ENCODE data around the gene RASIP1.

RASIP1 gene

DNA sequence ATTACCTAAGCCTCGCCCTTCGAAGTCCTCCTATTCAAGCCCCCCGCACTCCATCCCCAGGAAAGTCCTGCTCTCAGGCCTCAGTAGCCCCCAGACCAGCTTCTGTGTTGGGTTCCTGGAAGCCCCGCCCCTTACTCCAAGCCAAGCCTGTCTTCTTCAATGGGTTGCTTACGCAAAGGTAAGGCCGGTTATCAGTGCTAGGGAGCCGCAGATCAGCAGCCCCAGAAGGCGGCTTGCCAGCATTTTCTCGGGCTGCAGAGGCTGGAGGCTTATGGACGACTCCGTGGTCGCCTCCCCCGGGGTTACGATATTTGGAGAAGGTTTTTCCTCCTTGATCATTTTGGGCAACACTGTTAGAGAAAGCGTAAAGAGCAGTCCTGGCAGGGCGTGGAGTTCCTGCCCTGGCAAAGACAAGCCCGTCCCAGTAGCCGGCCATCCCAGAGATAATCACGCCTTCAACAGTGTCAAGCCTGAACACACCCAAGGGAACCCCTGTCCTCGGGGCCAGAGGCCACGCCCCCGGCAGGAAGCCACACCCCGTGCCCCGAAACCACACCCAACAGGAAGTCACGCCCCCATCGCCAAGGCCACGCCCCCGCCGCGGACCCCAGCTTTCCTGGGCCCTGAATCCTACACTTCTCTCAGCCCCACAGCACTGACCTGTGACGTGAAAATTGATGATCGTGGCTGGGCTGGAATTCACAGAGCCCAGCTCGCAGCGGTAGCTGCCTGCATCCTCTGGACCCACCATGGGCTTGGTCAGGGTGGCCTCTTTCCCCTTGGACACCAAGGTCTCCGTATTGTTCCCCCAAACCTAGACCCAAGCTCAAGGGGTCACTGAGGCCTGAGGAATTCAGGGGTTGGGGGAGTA is 954 bp upstream of the RASIP1 start:
- DNase-seq (ENCODE audit: low spot score), result peak; percentile 71
- in situ Hi-C loops (cut with MboI; ENCODE audit: low sequenced_read_pairs, unreplicated experiment), result no loop called here
- TF ChIP-seq, protein P1, sequence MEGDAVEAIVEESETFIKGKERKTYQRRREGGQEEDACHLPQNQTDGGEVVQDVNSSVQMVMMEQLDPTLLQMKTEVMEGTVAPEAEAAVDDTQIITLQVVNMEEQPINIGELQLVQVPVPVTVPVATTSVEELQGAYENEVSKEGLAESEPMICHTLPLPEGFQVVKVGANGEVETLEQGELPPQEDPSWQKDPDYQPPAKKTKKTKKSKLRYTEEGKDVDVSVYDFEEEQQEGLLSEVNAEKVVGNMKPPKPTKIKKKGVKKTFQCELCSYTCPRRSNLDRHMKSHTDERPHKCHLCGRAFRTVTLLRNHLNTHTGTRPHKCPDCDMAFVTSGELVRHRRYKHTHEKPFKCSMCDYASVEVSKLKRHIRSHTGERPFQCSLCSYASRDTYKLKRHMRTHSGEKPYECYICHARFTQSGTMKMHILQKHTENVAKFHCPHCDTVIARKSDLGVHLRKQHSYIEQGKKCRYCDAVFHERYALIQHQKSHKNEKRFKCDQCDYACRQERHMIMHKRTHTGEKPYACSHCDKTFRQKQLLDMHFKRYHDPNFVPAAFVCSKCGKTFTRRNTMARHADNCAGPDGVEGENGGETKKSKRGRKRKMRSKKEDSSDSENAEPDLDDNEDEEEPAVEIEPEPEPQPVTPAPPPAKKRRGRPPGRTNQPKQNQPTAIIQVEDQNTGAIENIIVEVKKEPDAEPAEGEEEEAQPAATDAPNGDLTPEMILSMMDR (IDR thresholded peaks at IDR 0.05; ENCODE audit: borderline replicate concordance, control extremely low read depth, extremely low read depth, insufficient read depth, missing control alignments), result no peak

DNA sequence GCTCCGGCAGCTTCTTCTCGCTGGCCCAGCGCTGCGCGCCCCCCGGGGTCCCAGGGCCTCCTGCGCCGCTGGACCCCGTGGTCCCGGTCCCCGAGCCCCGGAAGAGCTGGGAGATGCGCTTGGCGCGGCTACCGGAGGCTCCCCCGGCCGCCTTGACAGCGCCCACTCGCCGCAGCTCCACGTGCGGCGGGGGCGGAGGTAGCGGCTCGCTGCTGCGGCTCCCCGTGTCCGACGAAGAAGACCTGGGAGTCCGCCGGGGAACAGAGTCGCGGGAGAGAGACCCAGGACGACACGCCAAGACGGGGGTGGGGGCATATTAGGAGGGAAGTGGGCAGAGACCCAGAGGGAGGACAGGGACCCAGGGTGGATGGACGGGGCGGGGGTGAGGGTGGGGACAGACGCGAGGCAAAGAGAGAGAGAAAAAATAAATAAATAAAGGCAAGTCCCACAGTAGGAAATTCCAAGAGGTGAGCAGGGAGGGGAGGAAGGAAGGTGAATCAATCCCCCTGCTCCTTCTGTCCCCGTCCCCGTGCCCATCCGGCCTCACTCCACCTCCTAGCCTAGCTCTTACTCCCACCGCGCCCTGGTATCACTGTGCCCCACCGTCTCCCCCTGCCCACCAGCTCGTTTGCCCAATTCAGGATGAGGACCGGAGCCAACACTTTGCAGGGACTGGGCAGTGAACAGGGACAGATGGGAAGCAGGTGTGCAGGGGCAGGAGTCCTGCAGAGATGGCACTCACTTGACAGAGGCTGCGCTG is 826 bp downstream of the RASIP1 start:
- TF ChIP-seq, protein P1 (IDR thresholded peaks at IDR 0.05; ENCODE audit: borderline replicate concordance, control extremely low read depth, extremely low read depth, insufficient read depth, missing control alignments), result no peak
- DNase-seq (ENCODE audit: low spot score), result no peak
- in situ Hi-C loops (cut with MboI; ENCODE audit: low sequenced_read_pairs, unreplicated experiment), result no loop called here

DNA sequence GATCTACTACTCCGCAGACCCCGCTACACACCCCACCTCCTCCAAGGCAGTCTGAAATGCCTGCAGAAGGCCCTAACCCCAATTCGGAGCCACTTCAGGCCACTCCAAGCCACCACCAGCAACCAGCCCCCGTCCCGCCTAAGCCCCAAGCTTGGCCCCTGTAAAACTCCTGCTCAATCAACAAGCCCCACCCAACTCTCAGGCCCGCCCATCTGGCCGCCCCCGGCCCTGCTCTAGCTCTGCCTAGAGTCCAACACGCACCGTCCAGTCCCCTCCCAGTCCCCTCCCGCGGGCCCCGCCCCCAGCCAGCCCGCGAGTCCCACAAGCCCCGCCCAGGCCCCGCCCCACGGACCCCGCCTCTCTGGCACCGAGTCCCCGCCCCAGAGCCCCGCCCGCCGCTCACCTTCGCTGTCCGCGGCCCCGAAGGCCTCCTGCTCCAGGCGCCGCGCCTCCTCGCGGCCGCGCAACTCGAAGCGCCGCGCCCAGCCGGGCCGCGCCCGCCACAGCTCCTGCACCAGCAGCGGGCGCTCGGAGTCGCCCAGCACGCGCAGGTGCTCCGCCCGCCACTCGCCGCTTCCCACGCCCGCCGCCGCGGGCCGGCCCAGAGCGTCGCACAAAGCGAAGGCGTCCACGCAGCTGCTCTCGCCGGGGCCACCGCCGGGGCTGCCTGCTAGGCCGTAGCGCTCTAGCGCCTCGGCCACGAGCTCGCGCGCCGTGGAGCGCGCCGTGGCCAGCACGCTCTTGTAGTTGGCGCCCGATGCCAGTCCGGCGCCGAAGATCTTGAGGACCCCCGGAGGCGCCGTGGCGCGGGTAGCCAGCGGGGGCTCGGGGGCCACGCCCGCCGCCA is 1.6 kb downstream of the RASIP1 start:
- TF ChIP-seq, protein P1 (IDR thresholded peaks at IDR 0.05; ENCODE audit: borderline replicate concordance, control extremely low read depth, extremely low read depth, insufficient read depth, missing control alignments), result peak; percentile 75

DNA sequence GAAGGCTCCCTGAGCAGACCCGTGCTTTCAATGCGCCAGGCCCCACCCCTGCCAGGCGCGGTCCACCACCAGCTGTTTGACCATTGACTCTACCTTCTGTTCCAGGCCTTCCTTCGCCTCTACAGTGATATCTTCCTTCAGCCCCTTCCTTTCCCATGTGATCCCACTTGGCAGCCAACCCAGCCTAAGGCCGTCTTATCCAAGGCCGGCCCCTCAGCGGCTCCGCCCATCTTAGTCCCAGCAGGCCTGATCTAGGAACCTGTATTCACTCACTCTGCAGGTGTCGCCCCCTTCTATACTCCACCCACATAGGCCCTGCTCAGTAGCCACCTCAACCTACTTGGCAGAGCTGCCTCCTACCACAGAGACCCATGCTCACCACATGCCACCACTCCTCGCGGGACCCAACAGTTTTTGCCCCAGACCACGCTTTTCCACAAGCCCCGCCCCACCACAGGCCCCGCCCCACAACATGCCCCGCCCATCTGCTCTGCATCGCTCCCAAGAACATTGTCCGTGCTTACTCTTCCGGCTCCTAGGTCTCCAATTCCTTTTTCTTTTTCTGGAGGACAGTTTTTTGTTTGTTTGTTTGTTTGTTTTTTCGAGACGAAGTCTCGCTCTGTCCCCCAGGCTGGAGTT is 2.9 kb downstream of the RASIP1 start:
- in situ Hi-C loops (cut with MboI; ENCODE audit: low sequenced_read_pairs, unreplicated experiment), result no loop called here
- no peak for DNase-seq (ENCODE audit: low spot score)
- TF ChIP-seq, protein P1 (IDR thresholded peaks at IDR 0.05; ENCODE audit: borderline replicate concordance, control extremely low read depth, extremely low read depth, insufficient read depth, missing control alignments), result no peak

More for the DNA sequence above, 1.6 kb downstream of the RASIP1 start:
- in situ Hi-C loops (cut with MboI; ENCODE audit: low sequenced_read_pairs, unreplicated experiment), result no loop called here
- DNase-seq (ENCODE audit: low spot score), result peak; percentile 100

DNA sequence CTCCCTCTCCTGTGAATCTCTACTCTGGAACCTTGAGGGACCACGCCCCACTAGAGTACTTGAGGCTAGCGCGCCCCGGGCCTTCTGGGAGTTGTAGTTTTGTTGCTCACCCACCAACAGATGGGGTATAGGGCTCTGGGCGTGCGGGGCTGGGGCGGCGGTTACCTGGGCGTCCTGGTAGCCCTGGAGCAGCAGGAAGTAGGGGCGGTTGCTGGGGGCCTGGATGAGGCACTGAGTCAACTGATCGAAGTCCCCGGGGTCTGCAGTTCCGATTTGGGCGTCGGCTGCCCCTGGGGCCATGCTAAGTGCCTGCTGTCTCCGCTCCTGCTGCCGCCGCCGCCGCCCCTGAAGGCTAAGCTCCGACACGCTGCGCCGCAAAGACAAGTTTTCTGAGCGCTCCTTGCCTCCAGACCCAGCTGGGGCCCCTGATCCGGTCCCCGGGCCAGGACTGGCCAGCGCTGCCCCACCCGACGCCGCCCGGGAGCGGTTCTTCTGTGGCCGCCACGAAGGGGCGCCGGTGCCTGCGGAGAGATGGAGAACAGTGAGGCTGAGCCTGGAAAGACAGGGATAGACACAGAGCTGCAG is 5.3 kb downstream of the RASIP1 start:
- TF ChIP-seq, protein P1 (IDR thresholded peaks at IDR 0.05; ENCODE audit: borderline replicate concordance, control extremely low read depth, extremely low read depth, insufficient read depth, missing control alignments), result no peak
- DNase-seq (ENCODE audit: low spot score), result no peak
- in situ Hi-C loops (cut with MboI; ENCODE audit: low sequenced_read_pairs, unreplicated experiment), result no loop called here
